WTC11 (cell line): ENCODE data around the gene TMEM202. TPM values are rescaled to one million over a fixed set of nuclear protein-coding genes. Genes with fewer than 3 reads are reported as not detected.

Experiments used
- ATF1 ChIP-seq: sonication (generic); formaldehyde crosslinking; IDR thresholded peaks from 2 replicates; pipeline ENCODE4 v1.8.1; 2023; ENCODE audit warnings: mild to moderate bottlenecking, moderate library complexity, missing genetic modification reagents
- CTCF ChIP-seq: fragments of 200-600 bp; IDR thresholded peaks from 2 replicates; pipeline ENCODE4 v1.8.0; 2022; ENCODE audit warnings: antibody characterized with exemption
- EMX1 ChIP-seq: fragments of 250-450 bp; sonication (Bioruptor Pico); IDR thresholded peaks from 2 replicates; pipeline ENCODE4 v1.8.0; 2021; ENCODE audit warnings: mild to moderate bottlenecking
- ERG ChIP-seq: fragments of 250-450 bp; sonication (Bioruptor Pico); IDR thresholded peaks from 2 replicates; pipeline ENCODE4 v1.8.0; 2021; ENCODE audit warnings: mild to moderate bottlenecking
- ETV6 ChIP-seq: sonication (generic); formaldehyde crosslinking; IDR thresholded peaks from 2 replicates; pipeline ENCODE4 v1.8.1; 2022; ENCODE audit warnings: mild to moderate bottlenecking, missing genetic modification reagents
- FOXK1 ChIP-seq: sonication (generic); formaldehyde crosslinking; IDR thresholded peaks from 2 replicates; pipeline ENCODE4 v1.8.0; 2022; ENCODE audit warnings: mild to moderate bottlenecking, moderate library complexity, missing genetic modification reagents
- FOXP4 ChIP-seq: sonication (generic); formaldehyde crosslinking; IDR thresholded peaks from 2 replicates; pipeline ENCODE4 v1.8.0; 2022; ENCODE audit warnings: mild to moderate bottlenecking, missing genetic modification reagents
- GABPB1 ChIP-seq: sonication (generic); formaldehyde crosslinking; IDR thresholded peaks from 2 replicates; pipeline ENCODE4 v1.8.1; 2023; ENCODE audit warnings: mild to moderate bottlenecking, missing genetic modification reagents
- GRHL2 ChIP-seq: fragments of 250-450 bp; sonication (Bioruptor Pico); IDR thresholded peaks from 2 replicates; pipeline ENCODE4 v1.8.0; 2022; ENCODE audit warnings: mild to moderate bottlenecking, moderate library complexity; ENCODE audit not compliant: insufficient replicate concordance, severe bottlenecking
- HMGXB4 ChIP-seq: sonication (generic); formaldehyde crosslinking; IDR thresholded peaks from 2 replicates; pipeline ENCODE4 v1.8.1; 2023; ENCODE audit warnings: mild to moderate bottlenecking, moderate library complexity, missing genetic modification reagents
- KAT7 ChIP-seq: sonication (generic); formaldehyde crosslinking; IDR thresholded peaks from 2 replicates; pipeline ENCODE4 v1.8.1; 2023; ENCODE audit warnings: missing genetic modification reagents, mild to moderate bottlenecking, borderline replicate concordance
- MAX ChIP-seq: sonication (generic); formaldehyde crosslinking; IDR thresholded peaks from 2 replicates; pipeline ENCODE4 v1.8.0; 2022; ENCODE audit warnings: mild to moderate bottlenecking, missing genetic modification reagents
- NFATC4 ChIP-seq: fragments of 250-450 bp; sonication (Bioruptor Pico); IDR thresholded peaks from 2 replicates; pipeline ENCODE4 v1.9.0; 2021; ENCODE audit warnings: mild to moderate bottlenecking
- NFE2L1 ChIP-seq: sonication (generic); formaldehyde crosslinking; IDR thresholded peaks from 2 replicates; pipeline ENCODE4 v1.8.1; 2023; ENCODE audit warnings: missing genetic modification reagents
- NR3C1 ChIP-seq: sonication (generic); formaldehyde crosslinking; conservative IDR thresholded peaks from 2 replicates; pipeline ENCODE4 v1.8.1; 2023; ENCODE audit warnings: low read depth, mild to moderate bottlenecking, missing genetic modification reagents
- PRDM15 ChIP-seq: sonication (generic); formaldehyde crosslinking; IDR thresholded peaks from 2 replicates; pipeline ENCODE4 v1.8.0; 2022; ENCODE audit warnings: missing genetic modification reagents
- RELA ChIP-seq: sonication (generic); formaldehyde crosslinking; IDR thresholded peaks from 2 replicates; pipeline ENCODE4 v1.8.1; 2022; ENCODE audit warnings: missing genetic modification reagents, mild to moderate bottlenecking, borderline replicate concordance
- RORB ChIP-seq: fragments of 250-450 bp; sonication (Bioruptor Pico); IDR thresholded peaks from 2 replicates; pipeline ENCODE4 v1.9.0; 2021; ENCODE audit warnings: mild to moderate bottlenecking
- SMAD4 ChIP-seq: sonication (generic); formaldehyde crosslinking; IDR thresholded peaks from 2 replicates; pipeline ENCODE4 v1.8.0; 2022; ENCODE audit warnings: mild to moderate bottlenecking, missing genetic modification reagents
- TEAD1 ChIP-seq: sonication (generic); formaldehyde crosslinking; IDR thresholded peaks from 2 replicates; pipeline ENCODE4 v1.8.0; 2022; ENCODE audit warnings: mild to moderate bottlenecking, missing genetic modification reagents
- TEAD4 ChIP-seq: sonication (generic); formaldehyde crosslinking; IDR thresholded peaks from 2 replicates; pipeline ENCODE4 v1.8.0; 2022; ENCODE audit warnings: mild to moderate bottlenecking, missing genetic modification reagents
- USF1 ChIP-seq: sonication (generic); formaldehyde crosslinking; IDR thresholded peaks from 2 replicates; pipeline ENCODE4 v1.8.0; 2022; ENCODE audit warnings: mild to moderate bottlenecking, missing genetic modification reagents
- USF2 ChIP-seq: sonication (generic); formaldehyde crosslinking; IDR thresholded peaks from 2 replicates; pipeline ENCODE4 v1.8.1; 2023; ENCODE audit warnings: mild to moderate bottlenecking, missing genetic modification reagents, moderate library complexity
- ZBTB21 ChIP-seq: sonication (generic); formaldehyde crosslinking; IDR thresholded peaks from 2 replicates; pipeline ENCODE4 v1.8.1; 2023; ENCODE audit warnings: mild to moderate bottlenecking, missing genetic modification reagents, borderline replicate concordance
- ZNF138 ChIP-seq: sonication (generic); formaldehyde crosslinking; conservative IDR thresholded peaks from 2 replicates; pipeline ENCODE4 v1.8.1; 2022; ENCODE audit warnings: mild to moderate bottlenecking, moderate library complexity, missing genetic modification reagents
- ZNF219 ChIP-seq: sonication (generic); formaldehyde crosslinking; IDR thresholded peaks from 2 replicates; pipeline ENCODE4 v1.8.0; 2023; ENCODE audit warnings: missing genetic modification reagents, mild to moderate bottlenecking, borderline replicate concordance
- ZNF396 ChIP-seq: fragments of 250-450 bp; sonication (Bioruptor Pico); IDR thresholded peaks from 2 replicates; pipeline ENCODE4 v1.8.0; 2021; ENCODE audit warnings: mild to moderate bottlenecking, moderate library complexity, borderline replicate concordance
- ZNF423 ChIP-seq: fragments of 250-450 bp; sonication (Bioruptor Pico); IDR thresholded peaks from 2 replicates; pipeline ENCODE4 v2.1.2; 2022; ENCODE audit warnings: mild to moderate bottlenecking, moderate library complexity
- total RNA-seq: library from RNA; stranded (reverse); gene quantifications from 3 replicates; pipeline ENCODE4 v1.2.3, GENCODE V29; 2021

TMEM202 gene
- total RNA-seq, 1 experiment from 2014 or later, result not detected

DNA sequence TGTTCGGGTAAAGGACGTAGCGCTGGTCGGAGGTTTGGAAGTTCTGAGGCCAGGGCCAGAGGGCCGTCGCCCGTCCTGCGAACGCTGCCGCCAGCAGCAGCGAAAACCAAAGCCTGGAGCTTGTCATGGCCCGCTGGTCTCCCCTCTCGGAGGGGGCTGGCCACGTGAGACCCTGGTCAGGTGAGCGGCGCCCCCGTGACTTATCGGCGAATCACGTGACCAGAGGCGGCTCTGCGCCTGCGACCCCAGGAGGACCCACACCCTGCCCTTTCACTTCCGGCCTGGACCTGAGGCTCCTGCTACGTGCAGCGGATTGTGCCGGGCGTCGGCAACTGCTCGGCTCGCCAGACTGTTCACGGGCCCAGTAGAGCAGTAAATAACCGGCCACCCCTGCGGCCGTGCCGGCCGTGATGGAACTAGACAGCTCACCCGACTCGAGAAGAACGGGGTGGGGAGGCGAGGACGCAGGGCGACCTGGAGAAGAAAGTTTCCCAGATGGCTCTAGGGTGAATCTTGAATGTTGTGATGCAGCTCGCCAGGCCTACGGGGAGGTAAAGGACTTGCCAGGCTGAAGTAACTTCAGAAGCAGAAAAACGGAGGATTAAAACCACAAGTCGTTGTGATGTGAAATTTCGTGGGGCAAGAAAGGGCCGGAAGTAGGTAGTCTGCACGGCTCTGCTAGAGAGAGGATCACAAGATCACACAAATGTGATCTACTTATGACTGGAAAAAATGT is 22.1 kb upstream of the TMEM202 start, which contains the start of gene HEXA (continued):
- TF ChIP-seq GRHL2 (CRISPR knock-in tag) (no peak), SMAD4 (CRISPR knock-in tag) (peak; percentile 82), USF1 (CRISPR knock-in tag) (peak; percentile 100), NFATC4 (CRISPR knock-in tag) (no peak), EMX1 (no peak), ETV6 (peak; percentile 97), GABPB1 (CRISPR knock-in tag) (peak; percentile 75), FOXP4 (CRISPR knock-in tag) (peak; percentile 85), USF2 (peak; percentile 100), CTCF (no peak), ZNF396 (CRISPR knock-in tag) (no peak), FOXK1 (CRISPR knock-in tag) (peak; percentile 98), MAX (peak; percentile 94), ERG (CRISPR knock-in tag) (no peak), PRDM15 (CRISPR knock-in tag) (peak; percentile 90), TEAD4 (no peak), RELA (CRISPR knock-in tag) (0 out of 2 replicates have a peak, but pooled peaks have one; percentile 53), TEAD1 (CRISPR knock-in tag) (peak; percentile 98), KAT7 (0 out of 2 replicates have a peak, but pooled peaks have one; percentile 41), RORB (CRISPR knock-in tag) (no peak), ATF1 (no peak), ZNF423 (CRISPR knock-in tag) (no peak), ZNF138 (0 out of 2 replicates have a peak, but pooled peaks have one; percentile 73), NFE2L1 (CRISPR knock-in tag) (peak; percentile 64; the same call in 1 of the 2 replicates), ZNF219 (CRISPR knock-in tag) (0 out of 2 replicates have a peak, but pooled peaks have one; percentile 27), HMGXB4 (CRISPR knock-in tag) (no peak; the same call in 1 of the 2 replicates), NR3C1 (CRISPR knock-in tag) (no peak), ZBTB21 (CRISPR knock-in tag) (peak; percentile 95)
